ENCODE data around the gene SPAG17. TPM values are rescaled to one million over a fixed set of nuclear protein-coding genes. Genes with fewer than 3 reads are reported as not detected.

The SPAG17 gene
- total RNA-seq, 1 donor from 2014 or later = 0.12 TPM

DNA sequence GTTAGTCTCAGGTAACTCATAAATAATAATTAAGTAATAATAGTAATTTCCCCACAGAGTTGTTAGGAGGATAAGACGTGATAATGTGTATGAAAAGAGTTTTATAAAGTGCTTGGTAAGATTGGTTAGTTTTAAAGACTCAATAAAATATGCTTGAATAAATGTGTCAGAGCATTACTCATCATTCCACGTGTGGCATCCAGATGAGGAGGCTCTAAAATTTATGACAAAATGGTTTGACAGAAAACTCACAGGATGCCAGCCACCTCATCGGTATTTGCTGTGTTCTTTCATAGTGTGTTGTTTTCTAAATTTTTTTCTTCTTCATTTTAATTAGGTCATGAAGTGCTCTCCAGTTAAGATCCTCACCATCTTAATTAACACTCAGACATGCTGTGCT lies 19.1 kb upstream of the SPAG17 start:
- ATAC-seq (no peak), DNase-seq (no peak)
- H3K9me3 ChIP-seq = no peaks in the 10 kb centered on the region
- no peaks in the 10 kb centered on the region for H3K36me3 ChIP-seq
- no peaks in the 10 kb centered on the region for H3K4me1 ChIP-seq
- intact Hi-C loops (cut with DNase I) = no loop called here
- no peaks in the 10 kb centered on the region for H3K27me3 ChIP-seq
- no peak overlapping the region for H3K4me3 ChIP-seq
- H3K27ac ChIP-seq = no peak overlapping the region
- TF ChIP-seq, protein P1, sequence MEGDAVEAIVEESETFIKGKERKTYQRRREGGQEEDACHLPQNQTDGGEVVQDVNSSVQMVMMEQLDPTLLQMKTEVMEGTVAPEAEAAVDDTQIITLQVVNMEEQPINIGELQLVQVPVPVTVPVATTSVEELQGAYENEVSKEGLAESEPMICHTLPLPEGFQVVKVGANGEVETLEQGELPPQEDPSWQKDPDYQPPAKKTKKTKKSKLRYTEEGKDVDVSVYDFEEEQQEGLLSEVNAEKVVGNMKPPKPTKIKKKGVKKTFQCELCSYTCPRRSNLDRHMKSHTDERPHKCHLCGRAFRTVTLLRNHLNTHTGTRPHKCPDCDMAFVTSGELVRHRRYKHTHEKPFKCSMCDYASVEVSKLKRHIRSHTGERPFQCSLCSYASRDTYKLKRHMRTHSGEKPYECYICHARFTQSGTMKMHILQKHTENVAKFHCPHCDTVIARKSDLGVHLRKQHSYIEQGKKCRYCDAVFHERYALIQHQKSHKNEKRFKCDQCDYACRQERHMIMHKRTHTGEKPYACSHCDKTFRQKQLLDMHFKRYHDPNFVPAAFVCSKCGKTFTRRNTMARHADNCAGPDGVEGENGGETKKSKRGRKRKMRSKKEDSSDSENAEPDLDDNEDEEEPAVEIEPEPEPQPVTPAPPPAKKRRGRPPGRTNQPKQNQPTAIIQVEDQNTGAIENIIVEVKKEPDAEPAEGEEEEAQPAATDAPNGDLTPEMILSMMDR (IDR thresholded peaks at IDR 0.05) = no peak

DNA sequence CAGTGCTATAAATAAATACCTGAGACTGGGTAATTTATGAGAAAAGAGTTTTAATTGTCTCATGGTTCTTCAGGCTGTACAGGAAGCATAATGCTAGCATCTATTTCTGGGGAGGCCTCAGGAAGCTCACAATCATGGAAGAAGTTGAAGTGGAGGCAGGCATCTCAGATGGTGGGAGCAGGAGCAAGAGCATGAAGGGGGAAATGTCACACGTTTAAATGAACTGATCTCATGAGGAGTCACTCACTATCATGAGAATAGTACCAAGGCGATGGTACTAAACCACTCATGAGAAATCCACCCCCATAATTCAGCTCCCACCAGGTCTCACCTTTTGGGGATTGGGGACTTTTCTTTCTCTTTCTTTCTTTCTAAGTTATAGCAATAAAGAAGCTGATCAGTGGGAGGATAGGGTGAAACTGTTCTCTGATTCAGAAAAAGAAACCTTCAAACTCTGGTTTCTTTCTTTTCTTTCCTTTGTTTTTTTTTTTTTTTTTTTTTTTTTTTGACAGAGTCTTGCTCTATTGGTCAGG lies 17.1 kb upstream of the SPAG17 start:
- TF ChIP-seq, protein P1 (IDR thresholded peaks at IDR 0.05) = no peak
- Histone ChIP-seq H3K36me3 (no peaks in the 10 kb centered on the region), H3K4me3 (no peak overlapping the region), H3K27me3 (no peaks in the 10 kb centered on the region), H3K4me1 (no peaks in the 10 kb centered on the region), H3K9me3 (no peaks in the 10 kb centered on the region), H3K27ac (no peak overlapping the region)
- intact Hi-C loops (cut with DNase I) = no loop called here
- ATAC-seq (no peak), DNase-seq (no peak)

DNA sequence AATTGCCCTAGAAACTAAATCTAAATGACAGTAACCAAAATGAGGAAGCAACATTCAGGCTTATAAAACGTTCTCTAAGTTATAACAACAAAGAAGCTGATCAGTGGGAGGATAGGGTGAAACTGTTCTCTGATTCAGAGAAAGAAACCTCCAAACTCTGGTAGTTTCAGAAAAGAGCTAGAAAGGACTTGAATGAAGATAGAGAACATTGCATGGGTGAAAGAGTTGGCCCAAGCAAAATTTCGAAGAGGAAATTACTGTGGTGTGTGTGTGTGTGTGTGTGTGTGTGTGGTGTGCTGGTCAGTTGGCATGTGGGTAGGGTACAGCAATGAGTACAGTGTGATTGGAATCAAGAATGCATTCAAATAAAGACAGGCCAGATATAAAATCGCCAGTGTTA lies 16.5 kb upstream of the SPAG17 start:
- ATAC-seq (no peak), DNase-seq (no peak)
- H3K9me3 ChIP-seq = no peaks in the 10 kb centered on the region
- H3K4me1 ChIP-seq = no peaks in the 10 kb centered on the region
- TF ChIP-seq, protein P1 (IDR thresholded peaks at IDR 0.05) = no peak
- H3K27ac ChIP-seq = no peak overlapping the region
- intact Hi-C loops (cut with DNase I) = no loop called here
- no peak overlapping the region for H3K4me3 ChIP-seq
- no peaks in the 10 kb centered on the region for H3K27me3 ChIP-seq
- no peaks in the 10 kb centered on the region for H3K36me3 ChIP-seq

DNA sequence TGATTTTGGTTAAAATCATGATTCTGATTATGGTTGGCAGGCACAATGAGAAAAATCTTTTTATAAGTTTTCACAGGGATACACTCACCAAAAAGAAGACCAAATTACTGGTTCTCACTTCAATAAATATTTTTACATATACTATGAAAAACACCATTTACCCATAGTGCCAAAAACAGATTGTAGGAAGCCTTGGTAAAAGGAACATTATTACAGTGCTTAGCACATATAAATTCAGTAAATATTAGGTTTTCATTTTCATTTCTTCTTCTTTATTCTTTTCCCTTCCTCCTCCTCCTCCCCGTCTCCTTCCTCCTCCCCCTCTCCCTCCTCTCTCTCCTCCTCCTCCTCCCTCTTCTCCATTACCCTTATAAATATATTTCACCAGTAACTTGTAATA lies 15.8 kb upstream of the SPAG17 start:
- no peak overlapping the region for H3K4me3 ChIP-seq
- intact Hi-C loops (cut with DNase I) = no loop called here
- H3K36me3 ChIP-seq = no peaks in the 10 kb centered on the region
- H3K4me1 ChIP-seq = no peaks in the 10 kb centered on the region
- DNase-seq = no peak
- no peak for ATAC-seq
- no peak overlapping the region for H3K27ac ChIP-seq
- H3K27me3 ChIP-seq = no peaks in the 10 kb centered on the region
- TF ChIP-seq, protein P1 (IDR thresholded peaks at IDR 0.05) = no peak
- H3K9me3 ChIP-seq = no peaks in the 10 kb centered on the region

DNA sequence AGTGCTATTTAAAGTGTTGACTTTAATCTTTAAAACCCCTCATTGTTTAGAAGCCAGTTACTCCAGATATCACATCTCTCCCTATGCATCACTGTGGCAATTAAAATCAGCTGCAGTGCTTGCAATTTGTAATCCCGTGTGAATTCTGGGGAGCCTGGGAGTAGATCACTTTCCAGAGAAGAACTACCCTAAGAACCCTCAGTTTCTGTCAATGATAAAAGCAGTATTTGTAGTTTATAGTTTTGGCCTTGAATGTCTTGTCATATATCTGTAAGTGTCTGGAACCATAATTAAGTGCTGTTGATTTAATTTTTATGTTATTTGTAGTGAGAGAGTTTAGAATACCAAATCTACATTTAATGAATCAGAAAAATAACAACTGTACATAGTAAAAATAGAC lies 5.5 kb upstream of the SPAG17 start:
- no peak for DNase-seq
- TF ChIP-seq, protein P1 (IDR thresholded peaks at IDR 0.05) = no peak
- H3K27ac ChIP-seq = no peak overlapping the region
- ATAC-seq = no peak
- H3K27me3 ChIP-seq = no peaks in the 10 kb centered on the region
- H3K9me3 ChIP-seq = peaks cover 6% of the 10 kb centered on the region
- H3K36me3 ChIP-seq = no peaks in the 10 kb centered on the region
- no peak overlapping the region for H3K4me3 ChIP-seq
- intact Hi-C loops (cut with DNase I) = no loop called here
- H3K4me1 ChIP-seq = peaks cover 4% of the 10 kb centered on the region

DNA sequence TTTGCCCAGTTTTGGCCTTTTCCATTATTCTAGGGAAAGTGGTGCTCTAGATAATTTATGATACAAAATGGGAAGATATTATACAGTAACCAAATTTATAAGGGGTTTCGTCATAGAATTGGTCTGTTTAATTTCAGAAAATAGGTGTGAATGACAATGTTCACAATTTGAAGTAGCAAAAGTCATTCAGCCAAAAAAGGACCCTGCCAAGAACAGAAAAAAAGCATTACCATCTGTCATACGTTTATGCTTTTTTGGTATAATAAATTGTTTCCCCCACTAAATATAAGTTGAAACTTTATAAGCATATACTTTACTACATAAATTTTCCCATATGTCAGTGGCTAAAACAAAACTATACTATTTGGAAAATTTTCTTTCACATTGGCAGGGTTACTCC lies 4.5 kb upstream of the SPAG17 start:
- intact Hi-C loops (cut with DNase I) = no loop called here
- no peak overlapping the region for H3K27ac ChIP-seq
- no peak for ATAC-seq
- peaks cover 4% of the 10 kb centered on the region for H3K4me1 ChIP-seq
- no peaks in the 10 kb centered on the region for H3K36me3 ChIP-seq
- H3K27me3 ChIP-seq = no peaks in the 10 kb centered on the region
- H3K4me3 ChIP-seq = no peak overlapping the region
- TF ChIP-seq, protein P1 (IDR thresholded peaks at IDR 0.05) = no peak
- peaks cover 6% of the 10 kb centered on the region for H3K9me3 ChIP-seq
- DNase-seq = no peak

All from upper lobe of right lung (tissue), 1 donor.